Endodermal cell (in vitro differentiated cells): Measurements from ENCODE around the gene FAM81A. TPM values are rescaled to one million over a fixed set of nuclear protein-coding genes. Genes with fewer than 3 reads are reported as not detected.
A peak's percentile ranks its signal among the peaks of the same experiment; 100 is the strongest.

Experiments
- DNase-seq: peaks from one replicate; pipeline ENCODE4 v3.0.0-alpha.2; 2017
- H3K27ac ChIP-seq: 2 replicates; pipeline ENCODE4 v1.5.1; 2013; ENCODE audit warnings: mild to moderate bottlenecking, low read depth, low read length, moderate library complexity
- H3K27me3 ChIP-seq: 2 replicates; pipeline ENCODE4 v1.6.1; 2013; ENCODE audit warnings: mild to moderate bottlenecking, low read length, moderate library complexity; ENCODE audit not compliant: insufficient read depth, control insufficient read depth, poor library complexity, severe bottlenecking
- H3K36me3 ChIP-seq: 2 replicates; pipeline ENCODE4 v1.7.0; 2013; ENCODE audit warnings: mild to moderate bottlenecking, low read length, moderate library complexity; ENCODE audit not compliant: control insufficient read depth, insufficient read depth
- H3K4me1 ChIP-seq: one replicate; pipeline ENCODE4 v1.7.0; 2013; ENCODE audit warnings: low read length; ENCODE audit not compliant: control insufficient read depth, insufficient read depth
- H3K4me3 ChIP-seq: 2 replicates; pipeline ENCODE4 v1.5.1; 2013; ENCODE audit warnings: mild to moderate bottlenecking, low read length, moderate library complexity
- H3K9ac ChIP-seq: 2 replicates; pipeline ENCODE4 v1.6.1; 2013; ENCODE audit warnings: mild to moderate bottlenecking, low read length, moderate library complexity; ENCODE audit not compliant: poor library complexity, severe bottlenecking; ENCODE audit errors: extremely low read depth
- H3K9me3 ChIP-seq: 2 replicates; pipeline ENCODE4 v1.6.1; 2013; ENCODE audit warnings: mild to moderate bottlenecking, low read length, moderate library complexity; ENCODE audit not compliant: control insufficient read depth
- H3K27ac Mint-ChIP-seq: 2 replicates; pipeline ENCODE4 v1.8.0; 2020; ENCODE audit warnings: mixed read lengths
- H3K27me3 Mint-ChIP-seq: 2 replicates; pipeline ENCODE4 v1.8.0; 2021; ENCODE audit warnings: mild to moderate bottlenecking, mixed read lengths; ENCODE audit not compliant: insufficient read depth
- H3K36me3 Mint-ChIP-seq: 2 replicates; pipeline ENCODE4 v1.8.0; 2020; ENCODE audit warnings: low read depth, mixed read lengths
- H3K4me1 Mint-ChIP-seq: 2 replicates; pipeline ENCODE4 v1.8.0; 2020; ENCODE audit warnings: mixed read lengths
- H3K4me3 Mint-ChIP-seq: 2 replicates; pipeline ENCODE4 v1.8.0; 2020; ENCODE audit warnings: mild to moderate bottlenecking, moderate library complexity, mixed read lengths
- H3K9me3 Mint-ChIP-seq: 2 replicates; pipeline ENCODE4 v1.8.0; 2020; ENCODE audit warnings: mild to moderate bottlenecking, mixed read lengths
- CTCF ChIP-seq: fragments of 200-600 bp; sonication (generic); conservative IDR thresholded peaks from 2 replicates; pipeline ENCODE4 v1.5.0; 2021; ENCODE audit warnings: antibody characterized with exemption, mild to moderate bottlenecking
- WGBS, 2 experiments: methylation state at CpG; one replicate each; pipeline versions ENCODE4 v1.1.5 to v1.1.7; 2013; ENCODE audit warnings: missing lambda C conversion rate in 2 of 2, mixed read lengths in 1 of 2; ENCODE audit not compliant: insufficient coverage in 1 of 2, insufficient read length in 1 of 2; 5-methylcytosine and 5-hydroxymethylcytosine counted together
- total RNA-seq, 2 donors: library from RNA; stranded (reverse); fragmentation: NEBNext Ultra II Directional in 1 of 2; extraction: Animal tissue kit (Norgen Biotek cat#: 25700) in 1 of 2; gene quantifications; 2 replicates in 1 of 2; 3 replicates in 1 of 2; pipeline ENCODE4 v1.2.1, GENCODE V29; 2021

FAM81A gene
- total RNA-seq, 2 donors from 2014 or later: 0.35 to 0.88 TPM

- Mint-ChIP-seq H3K4me3 (no peak overlapping the region), H3K27me3 (peaks cover 1% of the 10 kb centered on the region), H3K4me1 (no peaks in the 10 kb centered on the region), H3K27ac (no peak overlapping the region), H3K36me3 (no peaks in the 10 kb centered on the region), H3K9me3 (no peaks in the 10 kb centered on the region)
- no peaks in the 10 kb centered on the region for H3K9me3 ChIP-seq
- DNase-seq: no peak
- H3K27me3 ChIP-seq: no peaks in the 10 kb centered on the region
- no peaks in the 10 kb centered on the region for H3K4me1 ChIP-seq
- no peak overlapping the region for H3K27ac ChIP-seq
- no peaks in the 10 kb centered on the region for H3K36me3 ChIP-seq
- H3K9ac ChIP-seq: no peak overlapping the region
- WGBS, 2 experiments: 85 to 100% methylated on average over 3 to 8 of the region's 9 CpGs
- TF ChIP-seq CTCF: no peak
- H3K4me3 ChIP-seq: no peak overlapping the region
These were observed 93.2 kb downstream of the FAM81A start for GRCh38 chr15:59531066-59531675.

GRCh38 chr15:59532770-59533379 lies 94.9 kb downstream of the FAM81A start:
- DNase-seq: peak; percentile 64
- no peak overlapping the region for H3K4me3 ChIP-seq
- H3K9ac ChIP-seq: no peak overlapping the region
- no peaks in the 10 kb centered on the region for H3K27me3 ChIP-seq
- TF ChIP-seq CTCF: peak; percentile 92
- H3K9me3 Mint-ChIP-seq: no peaks in the 10 kb centered on the region
- H3K27me3 Mint-ChIP-seq: peaks cover 6% of the 10 kb centered on the region
- WGBS, 2 experiments: 0 to 19% methylated on average over 1 to 8 of the region's 8 CpGs
- H3K9me3 ChIP-seq: no peaks in the 10 kb centered on the region
- H3K4me1 ChIP-seq: no peaks in the 10 kb centered on the region
- H3K36me3 Mint-ChIP-seq: no peaks in the 10 kb centered on the region
- H3K4me3 Mint-ChIP-seq: no peak overlapping the region
- H3K36me3 ChIP-seq: no peaks in the 10 kb centered on the region
- H3K4me1 Mint-ChIP-seq: no peaks in the 10 kb centered on the region
- no peak overlapping the region for H3K27ac Mint-ChIP-seq
- H3K27ac ChIP-seq: no peak overlapping the region

GRCh38 chr15:59536553-59536952 lies 98.6 kb downstream of the FAM81A start:
- Mint-ChIP-seq H3K27me3 (peaks cover 13% of the 10 kb centered on the region), H3K27ac (no peak overlapping the region), H3K36me3 (no peaks in the 10 kb centered on the region), H3K4me1 (no peaks in the 10 kb centered on the region), H3K9me3 (no peaks in the 10 kb centered on the region), H3K4me3 (no peak overlapping the region)
- Histone ChIP-seq H3K9ac (no peak overlapping the region), H3K4me1 (no peaks in the 10 kb centered on the region), H3K27ac (no peak overlapping the region), H3K4me3 (no peak overlapping the region), H3K27me3 (no peaks in the 10 kb centered on the region), H3K9me3 (no peaks in the 10 kb centered on the region), H3K36me3 (no peaks in the 10 kb centered on the region)
- no peak for TF ChIP-seq CTCF
- DNase-seq: no peak
- 85 to 90% methylated on average over 6 of the region's 6 CpGs for WGBS, 2 experiments
